ENCODE measurements around the gene SLC15A2.

- TF ChIP-seq ZFX (CRISPR knock-in tag; IDR thresholded peaks at IDR 0.05) (no peak), ZBTB8A (IDR thresholded peaks at IDR 0.05; ENCODE audit: partially characterized antibody) (no peak), CTCF (IDR thresholded peaks at IDR 0.05 in 2 of 3, conservative IDR thresholded peaks at IDR 0.05 in 1 of 3; ENCODE audit: insufficient read depth in 2 of 3, low read depth in 1 of 3, low read length in 3 of 3) (no peak), ZFP36 (IDR thresholded peaks at IDR 0.05; ENCODE audit: low read depth, low read length, partially characterized antibody) (no peak), MTF1 (CRISPR knock-in tag; IDR thresholded peaks at IDR 0.05; ENCODE audit: borderline replicate concordance) (no peak), NR2F6 (CRISPR knock-in tag; IDR thresholded peaks at IDR 0.05) (no peak), POLR2AphosphoS5 (IDR thresholded peaks at IDR 0.05; ENCODE audit: control insufficient read depth, insufficient read depth, low read depth, low read length) (no peak), TCF15 (CRISPR knock-in tag; IDR thresholded peaks at IDR 0.05) (no peak), MEIS2 (IDR thresholded peaks at IDR 0.05; ENCODE audit: partially characterized antibody) (no peak), HMG20B (CRISPR knock-in tag; IDR thresholded peaks at IDR 0.05) (no peak)
Measured at GRCh38 chr3:121916189-121916588, 22.0 kb downstream of the SLC15A2 start.

Measured in K562 (cell line).